Stimulated activated naive CD4-positive, alpha-beta T cell treated with Interleukin-2 at 50 U/mL for 16 hours (primary cell): Measurements from ENCODE around the gene HSD17B14.
"Not testable (repeated sequence)": the region's sequence is repeated elsewhere in the genome, so short reads cannot be mapped to it uniquely, and the experiment has no call there.

Experiments
- DNase-seq: peaks from one replicate; lab custom pipeline; 2025; lab: John Stamatoyannopoulos, UW

The HSD17B14 gene

DNA sequence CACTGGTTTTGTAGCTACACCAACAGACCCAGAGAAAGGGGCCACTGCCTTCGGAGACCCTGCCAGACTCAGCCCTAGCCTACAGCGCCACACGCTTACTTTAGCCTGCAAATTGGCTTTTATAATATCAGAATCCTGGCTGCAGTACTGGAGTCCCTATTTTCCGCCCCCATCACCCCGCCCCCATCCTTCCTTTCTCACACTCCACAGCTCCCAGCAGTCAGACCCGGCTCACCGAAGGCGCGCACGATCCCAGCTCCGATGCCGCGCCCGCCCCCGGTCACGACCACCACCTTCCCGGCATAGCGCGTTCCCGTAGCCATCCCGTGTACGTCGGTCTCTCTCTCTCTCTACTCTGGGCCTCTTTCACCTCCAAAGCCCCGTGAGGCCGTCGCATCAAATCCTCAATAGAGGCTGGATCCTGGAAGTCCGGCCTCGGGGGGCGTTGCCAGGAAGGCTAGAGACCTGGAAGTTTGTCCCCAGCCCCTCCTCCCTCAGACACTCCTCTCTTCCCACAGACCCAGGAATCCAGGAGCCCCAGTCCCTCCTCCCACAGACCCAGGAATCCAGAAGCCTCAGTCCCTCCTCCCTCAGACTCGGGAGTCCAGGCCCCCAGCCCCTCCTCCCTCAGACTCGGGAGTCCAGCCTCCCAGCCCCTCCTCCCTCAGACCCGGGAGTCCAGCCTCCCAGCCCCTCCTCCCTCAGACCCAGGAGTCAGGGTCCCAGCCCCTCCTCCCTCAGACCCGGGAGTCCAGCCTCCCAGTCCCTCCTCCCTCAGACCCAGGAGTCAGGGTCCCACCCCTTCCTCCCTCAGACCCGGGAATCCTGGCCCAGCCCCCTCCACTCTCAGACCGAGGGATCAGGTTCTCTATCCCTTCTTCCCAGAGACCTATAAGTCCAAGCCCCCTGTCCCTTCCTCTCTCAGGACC lies at the start of gene HSD17B14:
TSS of gene HSD17B14 (minus strand) at position 403 of the 929 bp plus-strand sequence. CDS start at position 323, 80 bp downstream.
- no peak for DNase-seq

DNA sequence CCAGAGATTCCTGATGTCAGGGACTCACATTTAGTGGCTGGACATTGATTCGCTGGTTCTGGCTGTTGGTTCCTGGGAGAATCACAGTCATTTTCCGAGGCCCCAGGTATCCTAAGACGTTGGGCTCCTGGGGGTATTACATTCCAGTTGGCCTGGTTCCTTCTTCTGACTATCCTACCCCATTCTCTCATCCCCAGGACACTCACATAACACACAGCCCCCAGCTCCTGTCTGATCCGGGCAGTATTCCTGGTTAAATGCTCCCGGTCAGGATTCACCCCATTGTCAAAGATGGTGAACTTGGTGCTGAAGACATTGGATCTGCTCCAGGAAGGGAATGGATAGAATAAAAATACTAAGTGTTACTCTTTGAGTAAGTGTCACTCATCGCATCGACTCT lies 47.4 kb upstream of the HSD17B14 start:
- no peak for DNase-seq

DNA sequence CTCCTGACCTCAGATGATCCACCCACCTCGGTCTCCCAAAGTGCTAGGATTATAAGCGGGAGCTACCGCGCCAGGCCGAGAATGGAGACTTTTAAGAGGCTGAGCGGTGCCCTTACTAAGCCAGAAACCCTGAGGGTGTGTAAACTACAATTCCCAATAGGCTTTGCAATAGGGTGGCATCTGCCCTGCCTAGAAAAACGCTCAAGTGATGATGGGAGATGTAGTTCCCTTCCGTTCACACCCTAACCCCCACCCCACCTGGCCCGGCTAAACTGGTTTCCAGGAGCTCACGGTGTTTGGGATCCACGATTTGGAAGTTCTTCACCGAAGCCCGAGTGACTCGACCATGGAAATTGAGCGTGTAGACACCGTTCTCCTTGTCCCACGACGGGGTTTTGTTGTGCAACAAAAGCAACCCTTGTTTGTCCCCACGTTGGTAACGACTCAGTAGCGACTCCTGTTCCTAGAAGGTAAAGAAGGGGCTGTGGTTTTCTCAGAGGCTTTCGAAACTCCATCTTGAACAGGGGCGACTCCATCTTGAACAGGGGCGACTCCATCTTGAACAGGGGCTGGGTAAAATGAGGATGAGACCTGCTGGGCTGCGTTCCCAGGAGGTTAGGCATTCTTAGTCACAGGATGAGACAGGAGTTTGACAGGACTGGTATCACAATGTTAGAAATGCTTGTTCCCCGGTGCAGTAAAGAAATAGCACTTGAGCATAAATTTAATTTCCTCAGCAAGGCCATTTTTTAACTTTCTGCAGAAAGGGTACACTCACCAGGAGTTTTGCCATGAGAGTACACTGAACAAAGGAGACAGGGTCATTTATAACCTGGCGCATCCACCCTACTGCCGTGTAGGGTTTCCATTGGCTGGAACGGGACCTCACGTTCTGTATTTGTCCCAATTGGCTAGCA lies 45.7 kb upstream of the HSD17B14 start:
- no peak for DNase-seq

DNA sequence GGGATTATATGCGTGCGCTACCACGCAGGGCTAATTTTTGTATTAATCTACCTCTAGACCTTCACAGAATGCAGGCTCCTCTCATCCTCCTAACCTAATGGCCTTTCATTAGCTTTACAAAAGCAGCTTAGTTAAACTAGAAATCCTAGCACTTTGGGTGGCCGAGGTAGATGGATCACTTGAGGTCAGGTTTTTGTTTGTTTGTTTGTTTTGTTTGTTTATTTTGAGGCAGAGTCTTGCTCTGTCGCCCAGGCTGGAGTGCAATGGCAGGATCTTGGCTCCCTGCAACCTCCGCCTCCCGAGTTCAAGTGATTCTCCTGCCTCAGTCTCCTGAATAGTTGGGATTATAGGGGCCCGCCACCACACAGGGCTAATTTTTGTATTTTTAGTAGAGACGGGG lies 43.4 kb upstream of the HSD17B14 start:
- not testable (repeated sequence) for DNase-seq

- no peak for DNase-seq
These were observed 42.8 kb upstream of the HSD17B14 start for GRCh38 chr19:48879025-48879637.

DNA sequence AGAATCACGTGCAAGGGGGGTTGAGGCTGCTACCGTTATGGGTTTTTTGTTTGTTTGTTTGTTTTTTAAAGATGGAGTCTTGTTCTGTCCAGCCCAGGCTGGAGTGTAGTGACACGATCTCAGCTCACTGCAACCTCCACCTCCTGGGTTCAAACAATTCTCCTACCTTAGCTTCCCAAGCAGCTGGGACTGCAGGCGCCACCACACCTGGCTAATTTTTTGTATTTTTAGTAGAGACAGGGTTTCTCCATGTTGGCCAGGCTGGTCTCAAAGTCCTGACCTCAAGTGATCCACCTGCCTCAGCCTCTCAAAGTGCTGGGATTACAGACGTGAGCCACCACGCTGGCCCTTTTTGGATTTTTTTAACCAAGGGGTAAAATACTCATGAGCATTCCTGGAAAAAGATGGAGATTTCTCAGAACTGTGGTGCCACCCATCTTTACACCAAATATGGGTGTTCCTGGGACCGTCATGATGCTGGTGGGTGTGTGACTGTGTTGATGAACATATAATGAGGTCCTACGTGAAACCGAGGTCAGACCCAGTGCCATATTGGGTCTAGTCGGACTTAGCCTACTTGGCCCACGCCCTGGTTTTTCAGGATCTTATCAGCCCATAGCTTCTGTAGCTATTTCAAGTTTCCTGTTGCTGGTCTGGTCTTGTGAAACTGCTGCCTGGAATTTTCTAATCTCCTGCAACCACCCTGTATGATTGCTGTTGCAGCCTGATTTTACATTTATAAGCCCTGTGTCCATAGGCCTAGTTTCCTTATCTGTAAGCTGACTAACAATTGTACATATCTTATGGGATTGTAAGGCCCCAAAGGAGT lies 42.1 kb upstream of the HSD17B14 start:
- DNase-seq = peak; percentile 7

- no peak for DNase-seq
These were observed 41.5 kb upstream of the HSD17B14 start for GRCh38 chr19:48877855-48878195.

- peak; percentile 48 for DNase-seq
These were observed 40.0 kb upstream of the HSD17B14 start for GRCh38 chr19:48876043-48876981.

GRCh38 chr19:48874303-48875135 lies 38.2 kb upstream of the HSD17B14 start:
- no peak for DNase-seq

GRCh38 chr19:48873476-48874302 lies 37.4 kb upstream of the HSD17B14 start:
- no peak for DNase-seq

DNA sequence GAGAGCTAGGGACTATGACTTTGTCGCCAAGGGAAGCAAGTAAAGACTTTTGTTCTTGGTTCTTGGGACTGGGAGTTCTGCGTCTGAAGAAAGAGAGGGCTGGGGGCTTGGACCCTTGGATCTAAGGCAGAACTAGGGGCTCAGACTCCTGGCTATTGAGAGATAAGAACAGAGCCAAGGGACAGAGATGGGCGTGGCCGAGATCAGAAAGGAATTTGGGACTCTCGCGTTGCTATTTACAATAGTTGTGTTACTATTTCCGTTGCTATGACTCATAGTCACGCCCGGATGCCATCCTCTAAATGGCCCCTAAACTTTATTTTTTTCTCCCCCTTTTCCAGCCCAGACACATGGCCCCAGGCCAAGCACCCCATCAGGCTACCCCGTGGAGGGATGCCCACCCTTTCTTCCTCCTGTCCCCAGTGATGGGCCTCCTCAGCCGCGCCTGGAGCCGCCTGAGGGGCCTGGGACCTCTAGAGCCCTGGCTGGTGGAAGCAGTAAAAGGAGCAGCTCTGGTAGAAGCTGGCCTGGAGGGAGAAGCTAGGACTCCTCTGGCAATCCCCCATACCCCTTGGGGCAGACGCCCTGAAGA lies 36.7 kb upstream of the HSD17B14 start:
- DNase-seq = peak; percentile 79

DNA sequence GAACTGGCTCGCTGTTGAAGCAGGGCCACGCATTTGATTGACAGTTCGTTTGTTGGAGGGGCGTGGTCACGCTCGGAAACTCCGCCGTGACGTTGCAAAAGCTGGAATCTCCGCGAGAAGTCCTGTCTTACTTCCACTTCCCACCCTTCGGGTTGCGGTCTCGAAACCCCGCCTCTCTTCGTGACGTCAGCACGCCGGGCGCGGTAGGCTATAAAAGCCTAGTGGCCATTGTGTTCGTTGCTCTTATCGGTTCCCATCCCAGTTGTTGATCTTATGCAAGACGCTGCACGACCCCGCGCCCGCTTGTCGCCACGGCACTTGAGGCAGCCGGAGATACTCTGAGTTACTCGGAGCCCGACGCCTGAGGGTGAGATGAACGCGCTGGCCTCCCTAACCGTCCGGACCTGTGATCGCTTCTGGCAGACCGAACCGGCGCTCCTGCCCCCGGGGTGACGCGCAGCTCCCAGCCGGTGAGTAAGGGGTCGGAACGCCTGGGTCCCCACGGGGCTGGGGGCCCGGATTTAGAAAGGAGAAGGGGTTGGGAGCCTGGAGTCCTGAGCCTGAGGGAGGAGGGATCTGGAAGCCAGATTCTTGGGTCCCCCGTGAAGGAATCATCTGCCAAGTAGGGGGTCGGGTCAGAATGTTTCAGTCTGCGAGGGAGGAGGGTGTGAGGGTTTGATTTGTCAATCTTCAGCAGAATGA lies 36.0 kb upstream of the HSD17B14 start, which contains the start of gene PPP1R15A:
TSS of gene PPP1R15A (plus strand) at position 240 of the 702 bp plus-strand sequence. CDS start 813 bp downstream, outside the sequence.
- peak; percentile 95 for DNase-seq

DNA sequence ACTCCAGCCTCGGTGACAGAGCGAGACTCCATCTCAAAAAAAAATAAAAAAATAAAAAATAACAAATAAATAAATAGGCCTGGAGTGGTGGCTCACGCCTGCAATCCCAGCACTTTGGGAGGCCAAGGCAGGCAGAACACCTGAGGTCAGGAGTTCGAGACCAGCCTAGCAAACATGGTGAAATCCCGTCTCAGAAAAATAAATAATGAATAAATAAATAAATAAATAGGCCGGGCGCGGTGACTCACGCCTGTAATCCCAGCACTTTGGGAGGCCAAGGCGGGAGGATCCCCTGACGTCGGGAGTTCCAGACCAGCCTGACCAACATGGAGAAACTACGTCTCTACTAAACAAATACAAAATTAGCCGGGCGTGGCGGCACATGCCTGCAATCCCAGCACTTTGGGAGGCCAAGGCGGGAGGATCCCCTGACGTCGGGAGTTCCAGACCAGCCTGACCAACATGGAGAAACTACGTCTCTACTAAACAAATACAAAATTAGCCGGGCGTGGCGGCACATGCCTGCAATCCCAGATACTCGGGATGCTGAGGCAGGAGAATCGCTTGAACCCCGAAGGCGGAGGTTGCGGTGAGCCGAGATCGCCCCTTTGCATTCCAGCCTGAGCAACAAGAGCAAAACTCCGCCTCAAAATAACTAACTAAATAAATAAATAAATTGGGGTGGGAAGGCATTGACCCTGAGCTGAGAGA lies 35.3 kb upstream of the HSD17B14 start:
- DNase-seq = not testable (repeated sequence)

- no peak for DNase-seq
These were observed 33.8 kb upstream of the HSD17B14 start for GRCh38 chr19:48870048-48870447.

- DNase-seq = no peak
These were observed 32.0 kb upstream of the HSD17B14 start, which contains the start of gene PLEKHA4 for GRCh38 chr19:48868114-48868886. Gene PLEKHA4, minus strand, starts transcription at chr19:48868617. Its CDS starts 997 bp downstream, at chr19:48867620.

- no peak for DNase-seq
These were observed 31.4 kb upstream of the HSD17B14 start for GRCh38 chr19:48867746-48868113.
